ENCODE results near the gene YARS1.

Gene YARS1

DNA sequence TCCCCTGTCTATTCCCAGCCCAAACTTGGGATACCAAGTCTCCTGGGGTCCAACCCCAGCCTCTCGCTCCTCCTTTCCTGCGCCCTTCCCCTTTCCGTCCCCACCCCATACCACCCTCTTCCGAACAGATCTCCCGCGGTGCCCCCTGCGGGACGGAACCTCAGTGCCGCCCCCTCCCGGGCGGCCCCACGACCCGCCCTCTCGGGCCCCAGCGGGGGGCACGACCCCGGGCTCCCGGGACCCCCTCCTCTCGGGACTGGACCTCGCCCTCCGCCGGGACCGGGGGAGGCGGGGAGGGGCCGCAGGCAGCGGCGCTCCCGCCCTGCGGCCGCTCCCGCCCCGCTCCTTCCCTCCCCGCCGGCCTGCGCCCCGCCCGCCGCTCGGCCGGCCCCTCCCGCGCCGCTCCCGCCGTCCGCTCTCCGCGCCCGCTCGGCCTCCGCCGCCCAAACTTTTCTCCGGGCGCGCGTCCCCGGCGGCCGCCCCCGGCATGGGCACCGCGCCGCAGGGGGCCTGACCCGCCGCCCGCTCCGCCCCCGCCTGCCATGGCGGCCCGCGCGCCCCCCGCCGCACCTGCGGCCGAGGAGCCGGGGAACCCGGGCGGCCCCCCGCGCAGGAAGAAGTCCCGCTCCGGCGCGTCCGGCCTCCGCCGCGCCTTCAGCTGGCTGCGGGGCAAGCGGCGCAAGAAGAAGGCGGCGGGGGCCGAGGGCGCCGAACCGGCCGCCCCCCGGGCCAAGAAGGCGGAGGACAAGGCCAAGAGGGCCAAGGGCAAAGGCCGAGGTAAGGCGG lies 75.6 kb downstream of the YARS1 start:
- no peak for DNase-seq

DNA sequence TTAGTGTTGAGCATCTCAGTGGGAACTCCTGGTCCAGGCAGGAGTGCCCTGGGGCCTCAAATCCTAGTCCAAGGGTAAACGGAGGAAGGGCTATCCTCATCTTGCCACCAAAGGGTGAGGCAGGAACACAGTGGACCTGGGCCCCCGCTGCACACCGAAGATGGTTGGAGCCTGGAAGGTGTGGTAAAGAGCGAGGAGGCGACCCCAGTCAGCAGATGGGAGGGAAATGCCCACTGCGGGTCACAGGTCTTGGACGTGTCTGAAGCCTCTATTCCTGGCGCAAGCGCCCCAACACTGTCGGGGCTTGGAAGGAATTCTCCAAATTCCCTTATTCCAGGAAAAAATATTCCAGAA lies 76.1 kb downstream of the YARS1 start:
- no peak for DNase-seq

DNA sequence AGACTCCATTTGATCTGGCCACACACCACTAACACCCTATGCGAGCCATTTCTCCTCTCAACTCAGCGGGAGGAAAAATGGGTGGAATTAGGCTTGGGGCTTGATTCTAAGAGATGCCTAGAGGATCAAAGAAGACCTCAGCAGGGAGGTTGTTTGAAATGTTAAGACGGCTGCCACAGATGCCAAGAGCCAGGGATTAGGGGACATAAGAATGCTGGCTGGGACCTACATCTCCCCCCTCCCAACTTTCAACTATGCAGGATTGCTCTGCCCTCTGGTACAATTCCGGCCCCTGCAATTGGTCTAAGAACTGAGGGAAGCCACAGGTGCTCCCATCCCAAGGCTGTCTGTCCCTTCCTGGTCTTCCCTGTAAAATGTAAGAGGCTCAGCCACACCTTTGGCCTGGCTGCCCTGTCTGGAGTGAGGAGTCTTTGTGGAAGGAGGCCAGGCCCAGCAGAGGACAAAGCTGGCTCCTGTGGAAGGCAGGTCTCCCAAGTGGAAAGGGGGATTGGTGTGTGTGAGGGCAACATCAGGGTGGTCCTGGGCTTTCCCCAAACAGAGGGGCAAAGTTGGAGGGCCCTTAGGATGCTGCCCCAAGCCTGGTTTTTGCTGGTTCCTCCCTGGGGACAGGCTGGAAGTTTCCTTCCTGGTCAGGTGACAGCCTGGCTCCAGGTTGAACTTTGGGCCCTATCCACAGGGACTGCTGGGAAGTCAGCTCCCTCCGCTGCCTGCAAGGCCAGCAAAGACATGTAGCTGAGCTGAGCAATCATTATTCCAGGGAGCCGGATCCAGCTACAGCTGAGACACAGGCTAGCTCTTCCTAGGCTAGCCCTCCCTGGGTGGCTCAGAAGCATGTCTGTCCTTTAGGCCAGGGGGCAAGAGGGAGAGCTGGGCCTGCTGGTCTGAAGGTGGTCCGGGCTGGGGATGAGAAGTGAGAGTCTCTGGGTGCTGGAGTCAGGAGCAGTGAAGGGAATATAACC lies 80.1 kb downstream of the YARS1 start:
- no peak for DNase-seq

DNA sequence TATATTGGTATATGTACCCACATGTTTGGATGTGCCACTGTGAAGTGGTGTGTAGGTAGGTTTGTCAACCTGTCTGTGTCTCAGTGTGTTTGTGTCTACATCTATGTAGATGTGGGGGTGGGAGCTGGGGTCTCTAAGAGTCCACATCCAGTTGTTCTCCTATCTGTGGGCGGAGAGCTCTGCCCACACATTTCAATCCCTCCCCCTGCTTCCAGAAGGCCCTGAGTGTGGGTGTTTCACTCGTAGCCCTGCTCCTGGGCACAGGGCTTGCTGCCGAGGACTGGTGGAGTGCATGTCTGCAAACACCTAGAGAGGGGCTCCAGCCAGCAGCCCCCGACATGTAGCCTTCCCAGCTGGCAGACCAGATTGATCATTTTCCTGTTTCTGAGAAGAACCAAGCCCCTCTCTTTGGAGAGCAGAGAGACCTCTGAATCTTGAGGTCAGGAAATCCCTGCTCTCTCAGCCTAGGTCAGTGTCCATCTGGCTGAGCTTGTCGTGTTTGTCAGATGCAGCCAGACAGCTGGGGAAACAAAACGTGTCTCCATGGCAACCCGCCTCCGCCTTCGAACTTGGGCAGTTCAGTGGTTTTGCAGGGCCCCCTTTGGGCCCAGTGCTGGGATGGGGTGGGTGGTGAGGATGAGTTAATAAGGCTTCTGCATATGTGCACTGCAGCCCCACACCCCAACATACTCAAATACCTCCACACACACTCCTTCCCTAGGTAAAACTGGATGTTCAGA lies 83.4 kb downstream of the YARS1 start:
- DNase-seq = no peak

DNA sequence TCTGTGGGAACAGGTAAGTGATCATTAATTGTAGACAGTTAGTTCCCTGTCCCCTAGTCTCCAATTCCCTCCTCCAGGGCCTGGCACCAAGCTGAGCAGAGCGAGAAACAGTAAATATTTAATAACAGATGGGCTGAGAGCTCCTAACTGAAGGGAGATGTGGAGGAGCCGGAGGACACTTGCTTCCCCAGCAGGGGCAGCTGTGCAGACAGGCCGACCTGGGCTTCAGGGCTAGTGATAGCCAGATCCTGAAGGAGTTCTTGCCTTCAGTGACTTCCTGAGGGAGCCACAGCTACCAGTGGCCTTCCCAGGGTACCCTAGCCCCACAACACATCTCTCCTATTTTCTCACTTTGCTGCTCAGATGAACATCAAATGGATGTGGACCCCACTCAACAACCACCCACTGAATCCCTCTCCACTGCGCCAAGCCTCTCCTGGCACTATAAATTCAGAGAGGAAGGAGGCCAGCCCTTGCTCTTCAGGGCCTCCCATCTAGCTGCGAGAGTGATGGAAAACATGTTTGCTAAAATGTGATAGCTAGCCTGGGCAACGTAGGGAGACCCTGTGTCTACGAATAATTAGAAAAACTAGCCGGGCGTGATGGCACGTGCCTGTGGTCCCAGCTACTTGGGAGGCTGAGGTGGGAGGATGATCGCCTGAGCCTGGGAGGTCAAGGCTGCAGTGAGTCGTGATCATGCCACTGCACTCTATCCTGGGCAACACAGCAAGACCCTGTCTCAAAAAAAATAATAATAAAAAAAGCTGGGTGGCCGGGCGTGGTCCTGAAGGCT lies 87.7 kb downstream of the YARS1 start:
- DNase-seq = no peak

DNA sequence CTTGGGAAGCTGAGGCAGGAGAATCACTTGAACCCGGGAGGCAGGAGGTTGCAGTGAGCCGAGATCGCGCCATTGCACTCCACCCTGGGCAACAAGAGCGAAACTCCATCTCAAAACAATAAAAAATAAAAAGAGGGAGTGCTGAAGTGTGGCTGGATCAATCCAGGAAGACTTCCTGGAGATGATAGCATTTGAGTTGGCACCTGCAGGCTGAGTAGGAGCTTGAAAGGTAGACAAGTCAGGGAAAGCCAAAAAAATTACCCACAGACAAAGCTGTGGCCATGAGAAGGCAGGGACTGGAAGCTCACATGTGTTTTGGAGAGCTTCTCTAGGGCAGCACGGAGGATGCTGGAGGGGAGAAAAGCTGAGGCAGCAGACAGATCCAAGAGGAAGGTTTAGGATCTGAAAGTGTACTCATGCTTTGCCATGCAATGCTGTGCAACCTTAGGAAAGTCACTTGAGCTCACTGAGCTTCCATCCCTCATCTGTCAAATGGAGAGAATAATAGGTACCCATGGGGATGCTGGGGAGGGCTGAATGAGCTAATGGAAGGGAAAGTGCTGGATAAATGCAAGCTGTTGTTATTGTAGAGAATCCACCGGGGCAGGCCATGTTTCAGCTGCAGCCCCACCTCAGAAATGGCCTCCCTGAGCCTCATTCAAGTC lies 88.6 kb downstream of the YARS1 start:
- no peak for DNase-seq

DNA sequence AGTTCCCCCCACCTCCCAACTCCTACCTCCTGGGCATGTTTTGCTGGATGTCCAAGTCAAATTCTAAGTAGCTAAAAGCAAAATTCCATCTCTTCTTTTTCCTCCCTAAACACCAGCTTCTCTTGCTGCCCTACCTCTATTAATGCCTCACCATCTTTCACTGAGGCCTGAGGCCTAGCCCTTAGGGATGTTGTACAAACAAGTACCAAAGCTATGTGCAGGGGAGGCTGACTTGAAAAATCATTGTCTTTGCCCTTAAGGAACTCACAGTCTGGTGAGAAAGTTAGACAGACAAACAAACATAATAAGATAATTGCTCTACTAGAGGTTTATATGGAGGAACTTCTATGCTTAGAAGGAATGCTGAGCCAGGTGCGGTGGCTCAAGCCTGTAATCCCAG lies 89.3 kb downstream of the YARS1 start:
- no peak for DNase-seq

DNA sequence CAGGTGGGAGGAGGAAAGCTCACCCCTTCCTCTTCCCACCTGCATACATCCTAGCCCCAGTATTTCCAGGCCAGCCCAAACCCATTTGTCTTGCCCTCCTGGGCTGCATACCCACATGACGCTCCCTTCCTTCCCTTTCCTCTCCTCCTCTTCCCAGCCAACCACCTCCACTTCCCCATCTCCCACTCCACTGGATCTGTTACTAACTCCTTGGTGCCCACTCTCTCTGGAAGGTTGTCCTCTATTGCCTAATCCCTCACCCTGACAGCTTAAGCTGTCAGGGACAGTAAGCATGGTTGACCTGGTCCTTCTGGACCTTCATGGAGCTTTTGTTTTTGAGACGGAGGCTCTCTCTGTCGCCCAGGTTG lies 91.6 kb downstream of the YARS1 start:
- DNase-seq = no peak
